NCI-H345 treated with DMSO at 0.1 percent for 48 hours (cell line): ENCODE data around the gene LNPK.
"Not testable (repeated sequence)": the region's sequence is repeated elsewhere in the genome, so short reads cannot be mapped to it uniquely, and the experiment has no call there.

ENCODE experiments used
- DNase-seq: peaks from one replicate; lab custom pipeline; 2025; ENCODE audit not compliant: unreplicated experiment; lab: John Stamatoyannopoulos, UW

The LNPK gene

GRCh38 chr2:176001916-176002687, at the start of gene LNPK:
LNPK (minus strand) TSS chr2:176002267; CDS start chr2:175995584, 6,683 bp downstream.
- DNase-seq: peak; percentile 92

GRCh38 chr2:176039375-176039774, 37.3 kb upstream of the LNPK start:
- no peak for DNase-seq

GRCh38 chr2:176038694-176039093, 36.6 kb upstream of the LNPK start:
- no peak for DNase-seq

- no peak for DNase-seq
Observed at GRCh38 chr2:176035013-176035691, 33.1 kb upstream of the LNPK start.

- DNase-seq: no peak
Observed at GRCh38 chr2:176027806-176028205, 25.7 kb upstream of the LNPK start.

GRCh38 chr2:176025932-176026331, 23.9 kb upstream of the LNPK start:
- DNase-seq: no peak

GRCh38 chr2:176024083-176024482, 22.0 kb upstream of the LNPK start:
- DNase-seq: no peak

GRCh38 chr2:176022048-176022447, 20.0 kb upstream of the LNPK start:
- no peak for DNase-seq

GRCh38 chr2:176020400-176020799, 18.3 kb upstream of the LNPK start:
- DNase-seq: no peak

GRCh38 chr2:176018708-176019107, 16.6 kb upstream of the LNPK start:
- DNase-seq: no peak

GRCh38 chr2:176009445-176009844, 7.4 kb upstream of the LNPK start:
- no peak for DNase-seq

- no peak for DNase-seq
Observed at GRCh38 chr2:176004934-176005333, 2.9 kb upstream of the LNPK start.

- no peak for DNase-seq
Observed at GRCh38 chr2:176003958-176004357, 1.9 kb upstream of the LNPK start.

GRCh38 chr2:176002688-176003210, 682 bp upstream of the LNPK start:
- peak; percentile 56 for DNase-seq

GRCh38 chr2:176001281-176001915, 669 bp downstream of the LNPK start:
- DNase-seq: peak; percentile 43

- DNase-seq: no peak
Observed at GRCh38 chr2:175999283-175999819, 2.7 kb downstream of the LNPK start.

- DNase-seq: no peak
Observed at GRCh38 chr2:175990099-175990498, 12.0 kb downstream of the LNPK start.

- not testable (repeated sequence) for DNase-seq
Observed at GRCh38 chr2:175987126-175987525, 14.9 kb downstream of the LNPK start.

- no peak for DNase-seq
Observed at GRCh38 chr2:175984846-175985245, 17.2 kb downstream of the LNPK start.

- no peak for DNase-seq
Observed at GRCh38 chr2:175981551-175981950, 20.5 kb downstream of the LNPK start.

GRCh38 chr2:175976391-175977157, 25.5 kb downstream of the LNPK start:
- no peak for DNase-seq
